NCI-H1436 (cell line): Measurements from ENCODE around the gene NRARP.

Source experiments
- DNase-seq: peaks from one replicate; lab custom pipeline; 2025; lab: John Stamatoyannopoulos, UW

The NRARP gene

DNA sequence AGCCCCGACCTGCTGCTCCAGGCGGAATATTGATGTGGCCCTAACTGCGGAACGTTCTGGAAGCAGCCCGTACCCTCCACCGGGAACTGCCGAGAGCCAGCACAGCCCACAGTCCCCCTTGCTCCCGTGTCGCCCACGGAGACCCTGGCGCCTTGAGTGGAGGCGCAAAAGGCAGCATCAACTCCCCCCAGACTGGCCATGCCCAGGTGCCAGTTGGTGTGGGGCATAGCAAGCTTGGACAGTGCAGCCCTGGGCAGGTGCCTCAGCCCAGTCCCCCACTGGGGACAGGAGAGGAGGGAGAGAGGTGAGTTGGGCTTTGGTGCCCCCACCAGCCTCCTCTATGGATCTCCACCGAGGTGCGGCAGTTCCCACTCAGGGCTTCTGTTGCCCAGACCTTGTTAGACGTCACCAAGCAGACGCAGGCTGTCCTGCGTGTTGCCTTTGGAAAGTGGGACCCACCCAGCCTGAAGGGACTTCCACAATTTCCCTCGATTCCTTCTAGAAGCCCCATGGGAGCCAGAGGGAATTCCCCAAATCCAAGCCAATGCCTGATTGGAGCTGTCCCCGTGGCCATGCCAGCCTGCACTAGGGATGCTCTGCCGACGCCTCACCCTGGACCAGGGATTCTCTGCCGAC lies 19.8 kb upstream of the NRARP start:
- no peak for DNase-seq

DNA sequence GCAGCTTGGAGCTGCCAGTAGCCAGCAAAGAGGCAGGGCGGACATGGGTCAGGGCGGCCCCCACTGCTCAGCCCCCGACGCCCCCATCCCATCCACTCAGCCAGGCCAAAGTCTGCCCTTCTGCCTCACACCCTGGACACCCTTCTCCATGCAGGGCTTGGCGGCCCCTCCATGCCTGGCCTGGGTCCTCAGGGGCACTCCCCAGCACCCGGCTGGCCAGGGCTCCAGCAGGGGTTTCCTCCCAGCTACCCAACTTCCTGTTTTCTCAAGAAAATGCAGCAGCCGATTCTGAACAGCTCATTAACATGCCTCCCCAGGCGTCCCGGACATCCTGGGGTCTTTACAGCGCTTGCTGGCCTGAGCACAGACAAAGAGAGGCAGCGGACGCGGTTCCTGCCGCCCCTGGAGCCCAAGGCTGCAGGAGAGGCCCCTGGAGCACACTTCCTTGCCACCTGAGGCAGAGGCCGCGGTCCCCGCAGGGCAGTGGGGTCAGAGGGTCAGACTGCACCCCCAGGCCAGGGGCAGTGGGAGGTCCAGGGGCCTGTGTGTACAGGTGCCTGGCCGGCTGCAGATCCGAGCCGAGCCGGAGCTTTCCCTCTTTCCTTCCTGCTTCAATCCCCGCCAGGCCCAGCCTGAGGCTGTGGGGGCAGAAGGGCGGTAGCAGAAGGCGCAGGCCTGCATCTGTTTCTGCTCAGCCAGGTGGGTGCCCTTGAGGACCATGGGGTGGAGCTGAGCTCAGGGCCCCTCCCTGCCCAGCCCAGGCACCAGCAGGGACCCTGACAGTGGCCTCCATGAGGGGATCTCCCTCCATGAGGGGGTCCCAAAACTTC lies 18.7 kb upstream of the NRARP start:
- DNase-seq: no peak

- no peak for DNase-seq
These were observed 17.9 kb upstream of the NRARP start for GRCh38 chr9:137319739-137320551.

GRCh38 chr9:137319011-137319738 lies 17.1 kb upstream of the NRARP start:
- DNase-seq: no peak

- DNase-seq: no peak
These were observed 16.5 kb upstream of the NRARP start for GRCh38 chr9:137318602-137319001.

GRCh38 chr9:137317718-137318511 lies 15.8 kb upstream of the NRARP start:
- no peak for DNase-seq

DNA sequence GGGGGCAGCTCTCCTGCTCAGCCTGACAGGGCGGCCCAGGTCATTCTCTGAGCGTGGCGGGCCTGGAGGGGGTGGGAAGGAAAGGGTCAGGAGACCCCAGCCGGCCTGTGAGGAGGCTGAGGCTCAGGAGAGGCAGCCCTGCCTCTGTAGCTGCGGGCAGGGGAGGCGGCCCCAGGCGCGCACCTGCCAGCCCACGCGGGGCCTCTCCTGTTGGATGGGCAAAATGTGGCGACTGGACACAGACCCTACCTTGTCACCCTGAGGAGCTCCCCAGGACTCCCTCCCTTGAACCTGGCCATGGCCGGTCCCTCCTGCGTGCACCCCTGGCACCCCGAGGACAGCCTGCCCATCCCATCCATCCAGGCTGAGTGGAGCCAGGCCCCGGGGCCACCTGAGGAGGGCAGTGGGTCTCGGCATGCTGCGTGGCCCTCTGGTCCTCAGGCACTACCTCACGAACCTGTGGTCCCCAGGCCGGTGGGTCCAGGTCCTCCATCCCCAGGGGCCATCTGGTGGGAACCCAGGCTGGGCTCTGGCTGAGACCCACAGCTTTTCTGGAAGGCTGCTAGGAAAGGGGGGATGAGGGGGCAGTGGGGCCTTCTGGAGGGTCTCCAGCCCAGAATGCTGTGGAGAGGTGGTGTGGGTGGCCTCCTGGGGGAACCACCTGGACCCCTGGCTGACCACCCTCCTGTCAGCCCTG lies 15.1 kb upstream of the NRARP start:
- no peak for DNase-seq

- DNase-seq: peak; percentile 55
These were observed 14.2 kb upstream of the NRARP start for GRCh38 chr9:137316012-137316981.

GRCh38 chr9:137315581-137316011 lies 13.5 kb upstream of the NRARP start:
- no peak for DNase-seq

DNA sequence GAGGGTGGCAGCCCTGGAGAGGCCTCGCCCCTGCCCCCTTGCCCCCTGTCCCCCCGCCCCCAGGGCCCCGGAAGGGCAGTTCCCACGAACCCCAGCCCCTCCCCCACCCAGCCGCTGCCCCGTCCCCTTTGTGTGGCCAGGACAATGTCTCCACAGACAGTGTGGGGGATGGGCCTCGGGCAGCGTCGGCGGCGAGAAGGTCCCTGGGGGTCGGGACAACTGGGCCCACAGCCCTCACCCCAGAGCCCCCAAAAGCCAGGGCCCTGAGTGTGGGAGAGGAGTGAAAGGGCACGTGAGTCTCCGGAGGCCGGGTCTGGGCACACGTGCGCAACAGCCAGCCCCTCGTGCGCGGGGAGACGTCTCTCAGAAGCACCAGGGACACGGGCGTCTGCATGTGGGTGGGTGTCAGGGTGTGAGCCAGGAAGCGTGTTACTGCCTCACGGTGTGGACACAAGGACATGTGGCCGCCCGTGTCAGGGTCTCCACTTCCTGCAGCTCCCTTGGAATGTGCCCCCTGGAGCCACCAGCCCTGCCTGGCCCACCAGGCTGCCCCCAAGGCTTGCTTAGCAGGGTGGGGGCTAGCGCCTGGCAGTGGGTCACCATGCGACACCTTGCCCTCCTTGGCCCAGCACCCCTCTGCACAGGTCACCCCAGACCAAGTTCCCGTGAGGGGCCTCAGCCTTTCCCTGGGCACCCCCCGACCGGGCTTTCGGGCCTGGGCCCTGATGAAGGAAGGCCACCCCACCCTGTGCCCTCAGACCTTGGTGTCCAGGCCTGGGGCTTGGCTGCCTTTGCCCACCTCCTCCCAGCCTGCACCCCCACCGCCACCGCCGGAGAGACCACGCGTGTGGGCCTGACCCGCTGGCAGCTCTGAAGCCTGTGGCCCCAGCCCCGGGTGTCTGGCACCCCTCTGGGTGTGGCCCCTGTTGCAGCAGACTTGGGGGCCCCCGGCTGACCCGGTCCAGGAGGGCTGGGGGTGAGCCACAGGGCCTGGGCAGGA lies 12.8 kb upstream of the NRARP start:
- DNase-seq: no peak

DNA sequence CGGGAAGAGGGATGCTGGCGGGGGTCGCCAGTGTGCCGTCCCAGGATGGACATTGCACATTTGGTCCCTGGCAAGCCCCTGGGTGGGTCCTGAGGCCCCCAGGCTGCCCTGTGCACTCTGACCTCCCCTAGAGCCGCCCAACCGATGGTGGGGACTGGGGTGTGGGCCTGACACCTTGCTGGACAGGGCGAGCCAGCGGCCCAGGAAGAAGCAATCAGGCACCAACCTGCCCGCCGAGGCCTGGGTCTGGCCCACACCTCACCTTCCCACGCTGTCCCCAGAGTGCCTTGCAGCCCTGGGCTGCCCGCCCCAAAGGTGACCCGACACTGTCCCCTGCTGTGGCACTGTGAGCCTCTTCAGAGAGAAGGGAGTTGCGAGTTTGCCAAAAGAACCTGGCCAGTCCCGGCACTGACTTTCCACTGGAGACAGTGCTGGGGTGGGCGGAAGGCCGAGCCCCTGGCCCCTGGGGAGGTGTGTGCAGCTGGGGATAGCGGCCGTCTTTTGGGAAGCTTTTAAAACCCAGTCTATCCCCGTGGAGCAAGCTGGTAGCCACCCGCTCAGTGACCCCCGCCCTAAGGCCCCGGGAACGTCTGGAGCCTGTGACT lies 12.0 kb upstream of the NRARP start:
- DNase-seq: no peak

DNA sequence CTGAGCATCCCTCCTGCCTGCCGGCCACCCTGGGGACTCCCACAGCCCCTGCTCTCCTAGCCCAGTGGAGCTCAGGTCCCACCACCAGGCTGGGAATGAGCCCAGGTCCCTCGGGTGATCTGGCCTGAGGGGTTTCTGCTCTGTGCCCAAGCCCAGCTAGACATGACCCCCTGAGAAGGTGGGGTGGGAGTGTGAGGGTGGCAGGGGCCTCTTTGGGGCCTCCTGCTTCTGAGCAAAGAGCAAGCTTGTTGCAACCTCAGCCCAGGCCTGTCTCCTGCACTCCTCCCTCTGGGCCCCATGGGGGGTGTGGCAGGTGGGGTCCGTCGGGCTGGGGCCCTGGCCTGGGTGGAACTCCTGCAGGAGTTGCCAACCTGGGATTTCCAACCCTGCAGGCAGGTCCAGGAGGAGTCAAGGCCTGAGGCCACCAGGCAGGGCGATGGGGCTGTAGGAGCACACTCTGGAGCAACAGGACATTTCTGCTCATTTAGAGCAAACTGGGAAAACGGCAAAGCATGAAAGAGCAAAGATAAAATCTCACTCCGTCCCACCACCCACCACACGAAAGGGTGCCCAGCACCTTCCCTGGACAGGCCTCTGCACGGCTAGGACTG lies 11.4 kb upstream of the NRARP start:
- no peak for DNase-seq

GRCh38 chr9:137312852-137313325 lies 10.8 kb upstream of the NRARP start:
- DNase-seq: no peak

DNA sequence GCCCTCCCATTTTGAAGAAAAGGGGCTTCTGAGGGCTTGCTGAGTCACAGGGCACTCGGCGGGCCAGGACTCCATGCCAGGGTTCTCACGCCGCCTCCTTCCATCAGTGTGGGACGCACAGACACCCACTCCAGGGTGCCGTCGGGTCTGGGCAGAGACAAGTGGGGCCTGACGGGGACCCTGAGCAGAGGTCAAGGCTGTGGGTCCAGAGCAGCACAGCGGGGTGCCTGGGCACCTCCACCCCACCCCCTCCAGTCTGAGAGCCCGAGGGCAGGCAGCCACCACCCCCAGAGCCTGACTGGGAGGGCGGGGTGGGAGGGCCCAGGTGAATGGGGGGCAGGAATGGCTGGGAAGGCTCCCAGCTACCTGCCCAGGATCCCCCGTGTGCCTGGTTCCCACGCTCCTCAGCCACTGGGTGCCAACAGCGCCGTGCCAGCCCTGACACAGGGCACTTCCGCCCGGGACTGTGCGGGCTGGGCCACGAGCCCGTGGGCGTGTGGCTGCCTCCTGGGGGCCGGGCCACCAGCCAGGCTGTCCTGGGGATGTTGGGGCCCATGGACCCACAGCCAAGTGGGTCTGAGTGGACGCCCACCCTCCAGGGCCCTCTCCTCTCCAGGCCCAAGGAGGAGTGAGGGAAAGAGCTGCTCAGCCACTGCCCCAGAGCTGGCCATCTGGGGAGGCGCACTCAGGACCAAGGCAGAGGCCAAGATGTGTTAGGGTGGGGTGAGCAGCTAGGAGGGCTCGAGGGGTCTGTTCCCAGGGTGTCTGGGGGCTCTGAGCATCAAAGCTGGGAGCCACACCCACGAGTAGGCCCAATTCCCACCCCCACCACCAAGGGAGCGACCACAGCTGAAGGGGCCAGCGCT lies 10.1 kb upstream of the NRARP start:
- no peak for DNase-seq

DNA sequence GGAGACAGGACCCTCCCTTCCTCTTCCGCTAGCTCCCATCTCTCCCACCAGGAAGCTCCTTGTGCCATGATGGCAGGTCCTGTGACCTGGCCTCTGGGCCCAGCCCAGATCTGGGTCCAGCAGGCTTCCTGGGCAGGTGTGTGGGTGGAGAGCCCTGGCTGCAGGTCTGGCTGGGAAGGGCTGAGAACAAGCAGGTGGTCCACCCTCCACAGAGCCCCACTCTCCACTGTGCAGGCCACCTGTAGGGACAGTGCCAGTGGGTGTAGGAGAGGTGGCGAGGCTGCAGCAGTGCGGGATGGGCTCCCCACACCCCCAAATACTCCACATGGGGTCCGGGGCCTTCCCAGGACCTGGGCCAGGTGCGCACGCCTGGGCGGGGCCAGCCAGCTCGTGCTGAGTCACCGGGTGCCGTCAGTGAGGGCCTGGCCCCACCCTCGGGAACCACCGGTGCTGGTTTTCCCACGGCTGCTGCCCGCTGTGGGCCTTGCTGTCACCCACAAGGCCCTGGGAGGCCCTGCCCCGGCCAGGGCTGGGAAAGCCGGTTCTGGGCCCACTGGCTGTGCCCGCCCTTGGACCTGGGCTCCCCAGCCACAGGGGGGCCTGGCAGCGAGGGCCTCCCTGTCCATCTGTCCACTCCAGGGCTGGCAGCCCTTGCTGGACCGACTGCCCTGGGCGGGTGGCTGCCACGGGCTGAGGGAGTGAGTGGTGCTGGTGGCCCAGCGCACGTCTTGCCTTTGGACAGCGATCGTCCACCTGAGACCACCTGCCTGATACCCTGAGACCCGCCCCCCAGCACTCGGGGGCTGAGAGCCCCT lies 9.3 kb upstream of the NRARP start:
- no peak for DNase-seq
